Activated T-cell treated with anti-CD3 and anti-CD28 coated beads, Interleukin-2, amount 50 U/mL, for 48 hours (primary cell): Measurements from ENCODE around the gene CLEC16A.

Source experiments
- DNase-seq, 2 experiments: peaks; one replicate each; pipeline ENCODE4 v3.0.0-alpha.2; 2020

Gene CLEC16A

GRCh38 chr16:11129378-11129781 is 185.0 kb downstream of the CLEC16A start:
- no peak for DNase-seq

- DNase-seq = no peak
These were observed 186.8 kb downstream of the CLEC16A start for GRCh38 chr16:11130978-11131665.

GRCh38 chr16:11131706-11132105 is 187.3 kb downstream of the CLEC16A start:
- DNase-seq = no peak

- DNase-seq = no peak
These were observed 189.1 kb downstream of the CLEC16A start for GRCh38 chr16:11133344-11133943.

DNA sequence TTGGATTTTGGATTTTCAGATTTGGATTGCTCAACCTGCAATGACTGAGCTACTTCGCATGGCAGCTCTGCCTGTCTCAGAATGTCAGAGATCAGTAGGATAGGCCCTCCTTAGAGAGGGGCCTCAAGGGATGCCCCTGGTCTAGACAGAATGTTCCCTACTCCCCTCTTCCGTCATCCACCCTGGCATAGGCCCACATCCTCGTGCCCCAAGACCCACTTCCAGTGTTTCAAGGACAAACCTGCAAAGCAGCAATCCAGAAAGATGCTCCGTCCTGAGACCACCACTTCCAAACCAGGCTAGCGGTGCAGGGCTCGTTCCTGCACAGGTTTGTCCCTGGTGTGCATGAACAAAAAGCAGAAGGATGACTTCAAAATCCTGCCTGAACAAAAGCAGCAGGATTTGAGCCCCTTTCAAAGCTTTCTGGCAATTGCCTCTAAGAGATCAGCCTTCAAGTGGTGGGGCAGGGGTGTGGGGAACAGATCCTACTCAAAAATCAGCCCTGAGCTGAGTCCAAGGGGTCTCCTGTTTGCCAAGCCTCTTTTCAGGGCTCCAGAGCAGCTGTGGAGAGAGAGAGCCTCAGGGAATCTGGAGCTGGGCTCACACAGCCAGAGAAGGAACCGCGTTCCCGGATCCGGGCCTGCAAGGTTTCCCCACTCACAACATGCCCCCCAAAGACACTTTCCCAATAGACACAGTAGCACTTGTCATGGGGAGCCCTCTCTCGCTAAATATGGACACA is 190.5 kb downstream of the CLEC16A start:
- no peak for DNase-seq

DNA sequence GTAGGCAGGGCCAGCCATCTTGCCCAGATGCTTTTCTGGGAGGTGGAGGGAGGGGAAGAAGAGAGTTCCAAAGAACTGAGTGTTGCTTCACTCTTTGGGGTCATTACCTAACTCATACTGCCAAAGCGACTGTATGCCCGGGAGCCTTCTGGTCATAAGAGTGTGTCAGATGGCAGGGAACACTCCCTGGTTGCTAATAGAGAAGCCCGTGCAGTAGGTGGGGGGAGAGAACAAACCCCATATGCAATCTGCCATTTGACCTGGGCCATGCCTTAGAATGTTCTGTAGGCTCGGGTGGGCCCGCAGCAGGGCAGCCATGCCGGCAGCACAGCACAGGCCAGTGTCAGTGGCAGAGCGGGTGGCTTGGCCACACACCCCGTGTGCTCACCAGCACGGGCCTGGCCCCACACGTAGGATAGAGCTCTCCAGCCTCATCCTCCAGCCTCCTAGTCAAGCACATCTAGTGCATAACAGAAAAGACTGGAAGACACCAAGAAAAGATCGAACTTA is 191.2 kb downstream of the CLEC16A start:
- DNase-seq = no peak

GRCh38 chr16:11136600-11136999 is 192.2 kb downstream of the CLEC16A start:
- DNase-seq = no peak

DNA sequence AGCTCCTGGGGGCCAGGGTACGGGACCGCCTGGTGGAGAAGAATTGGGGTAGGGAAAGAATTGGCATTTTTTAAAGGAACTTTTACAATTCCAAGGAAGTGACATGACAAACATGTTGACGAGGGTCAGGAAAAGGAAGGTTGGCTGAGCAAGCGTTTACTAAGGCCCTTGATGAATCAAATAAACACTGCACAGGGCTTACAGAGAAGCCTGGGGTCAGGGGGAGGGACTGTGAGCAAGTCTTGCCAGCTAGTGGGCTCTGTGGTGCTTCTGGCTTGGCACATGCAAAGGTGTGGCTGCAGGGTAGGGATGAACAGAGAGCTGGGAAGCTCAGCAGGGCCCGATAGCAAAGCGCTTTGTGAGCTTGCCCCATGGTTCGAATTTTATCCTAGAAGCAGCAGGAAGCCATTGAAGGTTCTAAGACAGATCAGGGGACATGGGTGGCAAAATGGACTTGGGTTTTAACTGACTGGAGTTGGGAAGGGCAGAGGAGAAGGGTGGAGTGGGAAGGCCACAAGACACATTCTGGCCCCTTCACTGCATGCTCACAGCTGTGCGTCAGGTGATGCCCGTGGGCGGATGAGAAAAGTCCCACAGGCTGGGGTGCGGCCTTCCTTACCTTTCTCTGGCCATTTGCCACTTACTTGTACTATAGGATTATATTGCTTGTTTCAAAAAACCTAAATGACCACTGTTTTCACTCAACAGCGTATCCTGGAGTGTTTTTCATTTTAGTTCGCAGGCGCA is 193.8 kb downstream of the CLEC16A start:
- DNase-seq = peak in 1 of 2 experiments; percentile 52

GRCh38 chr16:11138769-11139325 is 194.5 kb downstream of the CLEC16A start:
- no peak for DNase-seq

- DNase-seq = no peak
These were observed 195.1 kb downstream of the CLEC16A start for GRCh38 chr16:11139326-11140097.

DNA sequence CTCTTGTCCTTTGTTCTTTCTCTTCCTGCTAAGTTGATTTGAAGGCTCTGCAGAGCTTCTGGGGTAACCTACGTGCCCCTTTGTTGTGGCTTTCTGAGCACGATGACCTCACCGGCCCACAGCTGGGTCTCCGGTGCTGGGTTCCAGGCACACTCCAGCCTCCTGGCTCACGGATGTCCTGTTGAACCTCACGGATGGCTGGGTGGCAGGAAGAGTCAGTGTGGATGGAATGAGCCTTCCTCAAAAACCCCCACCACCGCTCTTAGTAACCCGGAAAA is 195.7 kb downstream of the CLEC16A start:
- DNase-seq = peak; percentile 67 to 74

- no peak for DNase-seq
These were observed 196.1 kb downstream of the CLEC16A start for GRCh38 chr16:11140466-11140865.

DNA sequence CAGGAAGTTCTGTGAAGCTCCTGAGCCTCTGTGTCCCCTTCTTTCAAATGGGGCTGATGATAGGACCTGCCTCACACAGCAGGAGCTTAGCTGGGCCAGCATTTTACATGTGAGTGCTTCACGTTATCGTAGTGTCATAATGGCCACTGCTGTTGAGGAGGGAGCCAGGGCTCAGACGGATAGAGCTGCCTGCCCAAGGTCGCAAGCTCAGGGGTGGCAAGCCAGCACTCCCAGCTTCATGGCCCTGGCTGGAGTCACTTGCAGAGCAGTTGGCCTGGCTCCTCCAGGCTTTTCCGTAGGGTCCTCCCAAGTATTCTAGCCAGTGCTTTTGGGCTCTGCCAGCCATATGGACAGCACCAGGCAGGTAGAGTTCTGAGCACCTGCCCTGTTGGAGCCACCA is 196.5 kb downstream of the CLEC16A start:
- no peak for DNase-seq

DNA sequence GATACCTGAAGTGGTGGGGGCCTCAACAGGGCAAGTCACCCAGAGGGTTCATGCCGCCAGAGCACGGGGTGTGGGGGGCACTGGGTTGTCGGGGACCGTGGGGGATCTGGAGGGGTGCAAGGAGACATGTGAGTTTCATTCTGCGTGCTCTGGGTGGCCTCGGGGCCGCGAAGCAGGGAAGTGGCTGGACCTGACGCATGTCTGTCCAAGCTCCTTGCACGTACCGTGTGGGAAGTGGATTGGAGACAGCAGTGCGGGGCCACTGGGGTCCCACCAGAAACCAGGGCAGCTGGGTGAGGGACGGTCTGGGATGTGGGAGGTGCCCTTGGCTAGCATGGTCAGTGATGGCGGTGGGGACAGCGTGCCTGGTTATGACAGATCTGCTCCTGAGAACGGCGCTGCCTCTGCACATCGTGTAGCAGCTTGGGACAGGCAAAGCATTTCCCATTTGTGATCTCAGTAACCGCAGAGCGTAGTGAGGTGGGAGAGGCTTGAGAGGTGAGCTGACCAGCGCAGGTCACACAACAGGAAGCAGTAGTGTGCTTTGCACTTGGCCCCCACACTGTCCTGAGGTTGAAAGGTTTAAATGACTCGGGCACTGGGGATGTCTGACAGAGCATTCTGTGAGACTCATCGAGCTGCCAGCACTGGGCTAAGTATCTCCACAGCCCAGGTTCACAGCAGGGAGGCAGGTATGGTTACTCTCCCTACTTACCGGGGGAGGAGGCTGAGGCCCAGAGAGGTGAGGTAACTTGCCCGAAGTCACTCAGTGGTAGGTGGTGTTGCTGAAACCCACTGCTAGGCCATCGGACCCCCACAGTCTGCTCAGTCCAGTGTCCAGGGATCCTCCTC is 197.3 kb downstream of the CLEC16A start:
- DNase-seq = no peak

DNA sequence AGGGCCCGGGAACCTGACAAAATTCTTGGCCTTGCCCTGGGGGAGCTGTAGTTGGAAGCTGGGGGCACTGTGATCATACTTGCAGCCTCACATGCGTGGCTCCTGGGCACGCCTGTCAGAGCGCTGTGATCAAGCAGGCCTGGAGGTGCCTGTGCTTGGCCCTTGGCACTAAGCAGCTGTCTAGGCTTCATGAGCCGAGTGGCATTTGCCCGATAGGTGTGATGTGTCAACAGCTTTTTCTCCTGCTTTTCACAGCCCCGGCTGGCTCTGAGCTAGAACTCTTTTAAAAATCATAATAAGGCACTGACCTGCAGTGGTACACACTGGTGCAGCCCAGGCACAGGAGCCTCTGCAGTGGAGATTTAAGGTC is 197.9 kb downstream of the CLEC16A start:
- no peak for DNase-seq

- no peak for DNase-seq
These were observed 198.6 kb downstream of the CLEC16A start for GRCh38 chr16:11142951-11143350.

DNA sequence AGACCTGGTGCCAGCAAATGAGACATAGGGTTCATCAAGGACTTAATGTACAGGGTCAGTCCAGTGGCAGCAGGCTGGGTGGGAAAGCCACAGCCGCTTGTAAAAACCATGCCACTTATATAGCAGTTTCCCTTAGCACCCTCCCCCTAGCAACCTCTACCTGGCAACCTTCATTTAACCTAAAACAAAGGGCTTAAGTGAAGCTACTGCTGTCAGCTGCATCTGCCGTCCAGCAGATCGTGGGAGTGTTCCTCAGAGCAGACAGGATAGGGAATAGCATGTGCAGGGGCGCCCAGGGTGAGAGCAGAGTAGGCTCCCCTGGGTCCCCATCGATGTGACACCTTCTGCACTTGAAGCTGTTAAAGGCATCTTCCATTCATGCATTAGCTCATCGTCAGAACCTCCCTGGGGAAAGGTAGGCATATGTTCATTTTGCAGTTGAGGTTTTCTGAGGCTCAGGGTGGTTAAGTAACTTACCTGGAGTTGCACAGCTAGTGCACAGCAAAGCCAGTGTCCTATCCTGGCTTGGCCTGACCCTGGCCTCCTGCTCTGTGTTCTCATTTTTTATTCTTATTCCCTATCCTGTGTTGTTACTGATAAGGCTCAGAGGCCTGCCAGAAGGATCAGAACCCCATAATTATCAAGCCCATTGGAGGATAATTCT is 199.1 kb downstream of the CLEC16A start:
- DNase-seq = no peak

DNA sequence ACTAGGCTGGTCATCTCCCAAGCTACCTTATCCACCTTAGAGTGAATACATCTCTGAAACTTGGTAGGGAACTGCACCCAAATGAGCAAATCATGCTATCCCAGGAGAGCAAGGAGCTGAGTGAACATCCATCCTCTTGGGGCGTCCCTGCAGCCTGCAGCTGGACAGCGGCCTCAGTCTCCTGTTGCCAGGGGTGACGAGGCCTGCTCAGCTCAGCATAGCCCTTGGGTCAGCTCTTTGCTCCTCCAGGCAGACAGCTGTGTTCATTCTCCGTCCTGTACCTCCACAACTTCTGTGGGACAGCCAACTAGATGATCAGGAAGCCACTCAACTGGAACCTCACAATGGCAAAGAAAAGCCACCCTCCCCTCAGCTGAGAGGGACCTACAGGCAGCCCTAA is 199.8 kb downstream of the CLEC16A start:
- DNase-seq = no peak

DNA sequence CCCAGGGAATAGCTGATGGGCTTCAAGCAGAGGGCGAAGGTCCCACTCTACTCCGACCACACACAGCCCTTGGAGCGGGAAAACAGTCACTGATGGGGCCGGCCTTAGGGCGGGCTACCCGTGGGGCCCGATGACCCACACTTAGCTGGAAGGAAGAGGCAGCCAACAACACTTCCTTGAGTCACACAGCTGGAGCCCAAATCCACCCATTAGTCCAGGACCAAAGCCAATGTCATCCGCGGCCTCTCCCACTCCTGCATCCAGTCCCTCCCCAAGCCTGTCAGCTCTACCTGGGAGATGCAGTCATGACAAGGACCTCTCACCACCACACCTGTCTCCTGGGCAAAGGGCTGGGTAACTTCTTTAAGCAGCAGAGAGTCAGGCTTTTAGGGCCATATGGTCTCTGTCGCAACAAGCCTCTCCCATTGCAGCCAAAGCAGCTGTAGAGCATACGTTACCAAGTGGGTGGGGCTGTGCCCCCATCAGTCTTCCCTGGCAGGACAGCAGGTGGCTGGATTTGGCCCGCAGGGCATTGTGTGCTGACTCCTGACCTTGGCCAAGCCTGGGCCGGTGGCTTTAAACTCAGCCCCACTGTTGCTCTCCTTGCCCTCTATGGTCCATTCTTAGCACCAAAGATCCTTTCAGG is 200.9 kb downstream of the CLEC16A start:
- DNase-seq = no peak

DNA sequence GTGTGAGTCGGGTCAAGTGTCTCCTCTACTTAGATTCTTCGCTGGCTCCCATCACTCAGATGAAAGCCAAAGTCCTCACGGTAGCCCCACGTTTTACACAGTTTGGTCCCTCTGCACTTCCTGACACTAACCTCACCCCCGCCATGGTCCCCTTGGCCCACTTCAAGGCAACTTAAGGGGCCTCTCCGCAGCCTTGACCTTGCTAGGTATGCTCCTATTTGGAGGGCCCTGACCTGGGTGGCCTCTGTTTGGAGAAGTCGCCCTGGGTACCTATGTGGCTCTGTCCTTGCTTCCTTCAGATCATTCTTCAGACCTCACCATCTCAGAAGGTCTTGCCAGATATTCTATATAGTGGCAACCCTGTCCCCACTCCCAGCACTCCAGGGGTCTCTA is 201.5 kb downstream of the CLEC16A start:
- no peak for DNase-seq
